ENCODE data around the gene ALK.

The ALK gene

DNA sequence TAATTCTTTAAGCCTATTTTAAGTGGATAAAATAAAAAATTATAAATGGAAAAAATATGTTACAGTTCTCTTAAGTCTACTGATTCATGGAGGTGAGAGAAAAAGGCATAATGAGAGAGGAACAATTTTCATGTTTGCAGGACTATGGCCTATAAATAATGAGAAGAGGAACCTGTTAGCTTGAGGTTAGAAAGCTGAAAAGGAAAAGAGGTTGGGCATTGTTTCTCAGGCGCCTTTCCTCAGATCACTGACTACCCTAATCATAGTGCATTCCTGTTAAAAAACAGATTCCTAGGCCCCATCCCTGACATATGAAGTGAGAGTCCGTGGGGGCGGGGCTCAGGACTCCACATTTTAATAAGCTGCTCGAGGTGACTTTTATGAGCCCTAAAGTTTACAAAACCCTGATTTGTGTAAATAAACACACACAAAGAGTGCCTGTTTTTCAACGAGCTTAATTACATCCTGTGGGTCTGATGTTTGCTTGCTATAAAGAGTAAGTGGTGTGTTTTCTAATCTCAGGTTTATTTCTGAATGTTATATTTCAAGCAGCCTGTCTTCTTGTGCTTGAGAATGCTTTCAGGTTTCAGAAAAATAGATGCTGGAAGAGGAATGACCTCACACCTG, 470.7 kb downstream of the ALK start:
- no peak for DNase-seq (ENCODE audit: low read depth in 2 of 2)

DNA sequence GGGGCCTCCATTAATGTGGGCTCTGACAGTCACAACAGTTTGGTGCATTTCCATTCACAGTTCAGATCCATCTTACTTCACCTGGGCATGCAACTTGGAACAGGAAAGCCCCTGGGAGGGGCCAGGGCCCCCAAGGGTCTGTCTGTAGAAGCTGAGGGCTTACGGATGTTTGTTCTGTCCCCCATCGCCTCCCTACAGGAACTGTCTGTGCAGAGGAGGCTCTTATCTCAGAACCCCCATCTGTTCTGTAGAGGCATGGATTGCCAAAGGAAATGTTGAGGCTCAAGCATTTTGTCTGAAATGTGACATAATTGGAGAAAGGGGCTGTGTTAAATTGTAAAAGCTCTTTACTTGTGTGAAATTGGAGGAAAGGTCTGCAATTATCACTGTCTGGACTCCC, 471.9 kb downstream of the ALK start:
- no peak for DNase-seq (ENCODE audit: low read depth in 2 of 2)

DNA sequence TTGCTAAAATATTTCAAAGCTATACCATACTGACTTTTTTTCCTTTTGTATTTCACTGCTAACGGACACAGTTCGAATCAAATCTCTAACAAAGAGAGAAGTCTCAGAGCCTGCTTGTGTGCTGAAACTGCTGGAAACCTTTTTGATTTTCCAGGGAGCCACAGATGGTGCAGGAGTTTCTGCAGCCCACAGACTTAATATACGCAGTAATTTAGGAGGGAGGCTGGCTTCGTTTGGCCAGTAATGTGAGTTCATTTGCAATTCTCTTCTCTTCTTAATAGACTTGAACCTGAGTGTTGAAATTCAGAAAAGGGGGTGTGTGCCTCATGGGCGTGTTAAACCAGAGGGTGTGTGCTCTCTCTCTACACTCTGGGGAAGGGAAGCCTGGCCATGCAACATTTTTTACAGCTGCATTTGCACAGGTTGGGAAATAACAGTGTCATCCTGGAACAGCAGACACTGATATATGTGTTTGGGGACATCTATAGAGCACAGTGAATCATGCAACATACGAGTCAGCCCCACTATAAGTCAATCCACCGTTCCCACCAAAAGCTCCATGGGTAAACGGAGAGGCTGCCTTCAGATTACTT, 473.2 kb downstream of the ALK start:
- DNase-seq (ENCODE audit: low read depth in 2 of 2), result no peak

DNA sequence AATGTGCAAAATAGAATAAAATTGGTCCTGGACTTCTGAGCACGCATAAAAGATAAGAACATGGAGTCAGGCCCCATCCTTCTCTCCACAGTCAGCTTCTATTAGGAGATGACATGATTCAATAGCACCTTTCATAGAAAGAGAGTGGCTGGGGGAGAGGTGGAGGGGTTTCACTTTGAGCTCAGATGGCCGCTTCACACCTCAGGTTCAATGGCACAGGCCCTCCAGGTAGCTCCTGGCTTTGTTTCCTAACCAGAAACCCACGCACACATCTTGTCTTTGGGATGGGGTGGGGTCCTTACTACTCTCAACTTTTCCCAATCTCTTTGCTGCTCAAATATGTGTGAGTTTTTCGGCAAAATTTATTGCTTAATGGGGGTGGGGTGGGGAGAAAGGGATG, 473.9 kb downstream of the ALK start:
- no peak for DNase-seq (ENCODE audit: low read depth in 2 of 2)

DNA sequence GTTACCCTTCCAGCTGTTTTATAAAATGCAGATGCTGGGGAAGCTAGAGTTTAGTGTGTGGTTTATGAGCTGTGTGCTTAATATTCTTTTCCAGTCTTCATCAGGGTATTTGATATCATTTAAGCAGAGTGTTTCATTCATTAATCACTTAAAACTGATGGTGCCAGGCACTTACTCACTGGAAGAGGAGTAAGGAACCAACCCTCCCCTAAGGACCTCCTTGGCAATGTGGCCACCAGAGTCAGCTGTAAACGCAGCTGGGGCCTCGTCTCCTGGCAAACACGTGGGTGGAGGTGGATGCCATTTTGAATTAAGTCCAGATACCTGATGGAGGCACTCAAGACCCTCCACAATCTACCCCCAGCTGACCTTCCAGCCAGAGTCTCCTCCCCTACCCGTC, 474.5 kb downstream of the ALK start:
- DNase-seq (ENCODE audit: low read depth in 2 of 2), result no peak

DNA sequence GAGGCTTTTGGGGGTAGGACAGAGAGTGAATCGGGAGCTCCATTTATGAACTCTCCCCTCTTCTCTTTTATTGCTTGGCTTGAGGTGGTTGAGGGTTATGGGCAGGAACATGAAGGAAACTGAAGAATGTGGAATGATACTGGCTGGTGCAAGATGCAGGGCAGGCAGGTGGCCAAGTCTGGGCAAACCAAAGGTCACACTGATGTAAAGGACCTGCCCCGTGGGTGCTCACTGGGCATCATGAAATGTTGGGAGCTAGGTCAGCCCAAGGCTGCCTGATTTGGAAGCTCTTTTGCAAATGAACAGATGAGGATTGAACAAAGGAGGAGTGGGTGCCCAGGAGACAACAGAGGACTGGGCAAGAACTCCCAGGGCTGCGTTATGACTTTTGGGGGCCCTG, 477.2 kb downstream of the ALK start:
- no peak for DNase-seq (ENCODE audit: low read depth in 2 of 2)

DNA sequence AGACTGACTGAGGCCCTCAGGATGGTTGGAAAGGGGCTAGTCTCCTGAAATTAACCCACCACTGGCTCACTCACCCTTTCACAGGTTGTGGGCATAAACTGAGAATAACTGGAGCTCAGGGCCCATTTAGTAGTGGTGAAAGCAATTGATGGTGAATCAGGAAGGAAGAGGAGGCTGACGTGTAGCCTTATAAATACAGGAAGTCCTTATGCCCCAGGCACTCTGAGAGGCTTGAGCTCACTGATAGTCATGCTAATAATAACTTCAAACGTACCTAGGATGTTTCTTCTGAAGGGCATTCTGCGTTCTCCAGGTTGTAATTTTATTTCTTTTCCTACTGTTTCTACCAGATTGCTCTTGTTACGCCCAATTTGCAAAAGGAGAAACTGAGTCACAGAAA, 477.8 kb downstream of the ALK start:
- no peak for DNase-seq (ENCODE audit: low read depth in 2 of 2)

DNA sequence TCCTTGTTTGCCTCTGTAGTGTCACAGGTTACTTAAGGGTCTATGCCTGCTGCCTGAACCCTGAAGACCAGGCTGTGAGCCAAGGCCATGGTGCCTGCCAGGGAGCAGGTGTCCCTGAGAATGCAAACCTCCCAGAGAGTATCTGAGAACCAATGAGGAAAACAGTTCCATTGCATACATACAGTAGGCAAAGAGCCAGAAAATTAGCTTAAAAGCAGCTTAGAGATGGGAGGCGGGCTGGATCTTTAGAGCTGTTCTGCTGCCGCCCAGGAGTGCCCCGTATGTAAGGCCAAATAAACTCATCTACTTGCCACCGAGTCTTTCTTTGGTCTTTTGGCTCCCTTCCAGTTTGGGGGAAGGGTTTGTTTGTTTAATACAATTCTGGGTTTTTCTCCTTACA, 478.2 kb downstream of the ALK start:
- no peak for DNase-seq (ENCODE audit: low read depth in 2 of 2)

DNA sequence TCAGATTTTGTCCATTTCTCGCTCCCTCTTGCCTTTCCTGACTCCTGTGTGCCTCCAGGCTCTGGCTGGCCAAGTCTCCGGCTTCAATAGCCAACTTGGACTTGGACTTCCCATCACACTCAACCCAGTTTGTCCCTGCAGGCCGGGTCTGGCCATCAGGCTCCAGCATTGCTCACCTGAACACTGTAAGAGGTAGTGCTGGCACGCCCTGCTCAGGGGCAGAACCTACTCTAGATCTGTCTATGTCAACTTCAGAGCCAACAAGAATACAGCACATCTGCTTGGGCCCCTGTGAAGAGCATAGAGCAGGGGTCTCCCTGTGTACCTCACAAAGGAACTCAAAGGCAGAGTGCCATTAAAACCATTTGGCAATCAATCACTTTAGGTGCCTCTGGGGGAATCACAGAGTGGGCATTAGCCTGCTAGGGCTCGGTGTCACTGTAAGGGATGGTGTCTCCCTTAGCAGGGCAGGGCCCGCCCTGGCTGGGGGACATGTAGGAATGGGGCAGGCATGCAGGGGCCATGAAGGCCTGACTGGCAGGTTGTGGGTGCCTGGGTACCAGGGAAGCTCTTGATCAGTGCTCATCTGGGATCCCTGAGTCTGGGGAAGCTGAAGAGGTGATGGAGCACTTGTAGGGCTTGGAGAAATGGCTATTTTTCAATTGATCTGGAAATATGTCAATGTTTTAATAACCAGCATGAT, 480.3 kb downstream of the ALK start:
- no peak for DNase-seq (ENCODE audit: low read depth in 2 of 2)

DNA sequence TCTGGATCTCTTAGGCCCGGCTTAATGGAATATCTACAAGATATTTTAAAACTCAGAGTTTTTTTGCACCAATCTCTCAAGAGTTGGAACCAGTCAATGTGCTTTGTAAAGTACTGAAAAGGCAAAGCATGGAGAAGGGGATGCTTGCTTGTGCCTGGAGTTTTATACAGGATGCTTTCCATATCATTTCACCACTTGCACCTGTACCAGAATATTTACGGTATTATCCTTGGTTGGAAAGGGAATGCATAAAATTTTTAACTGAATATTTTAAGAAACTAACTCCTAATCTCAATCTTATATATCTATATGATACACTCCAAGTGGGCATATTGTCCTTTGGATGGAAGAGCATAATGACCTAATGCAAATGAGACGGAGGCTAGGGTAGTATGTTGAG, 487.5 kb downstream of the ALK start:
- no peak for DNase-seq (ENCODE audit: low read depth in 2 of 2)

DNA sequence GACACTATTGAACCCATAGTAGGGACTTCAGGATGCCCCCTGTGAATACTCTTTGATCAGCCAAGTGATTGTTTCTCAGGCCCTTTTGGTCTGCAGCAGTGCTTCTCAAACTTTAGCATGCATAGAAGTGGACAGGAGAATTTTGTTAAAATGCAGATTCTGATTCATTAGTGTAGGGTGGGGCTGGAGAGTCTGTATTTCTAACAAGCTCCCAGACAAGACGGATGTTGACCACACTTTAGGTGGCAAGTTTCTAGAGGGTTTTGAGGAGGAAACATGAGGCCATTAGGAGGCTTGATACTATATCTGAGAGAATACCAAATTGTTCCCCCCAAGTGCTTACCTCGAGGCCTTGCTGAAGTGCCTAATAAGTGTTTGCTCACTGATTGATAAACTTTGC, 488.3 kb downstream of the ALK start:
- no peak for DNase-seq (ENCODE audit: low read depth in 2 of 2)

DNA sequence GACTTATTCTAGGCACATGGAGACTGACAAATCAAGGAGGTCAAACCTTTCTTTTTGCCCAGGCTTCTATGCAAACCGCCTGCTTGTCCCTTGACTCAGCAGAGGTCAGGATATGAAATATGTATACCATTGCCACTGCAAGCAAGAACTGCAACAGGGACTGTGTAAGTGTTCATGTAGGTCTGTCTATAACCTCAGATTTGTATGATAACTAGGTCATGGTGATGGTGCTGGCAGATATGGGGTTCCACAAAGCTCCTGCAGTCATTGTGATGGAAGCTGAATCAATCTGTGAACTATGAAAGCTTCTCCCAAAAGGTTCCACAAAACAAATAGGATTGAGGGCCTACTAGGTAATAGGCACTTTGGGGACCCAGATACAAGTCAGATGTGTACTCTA, 489.9 kb downstream of the ALK start:
- no peak for DNase-seq (ENCODE audit: low read depth in 2 of 2)

DNA sequence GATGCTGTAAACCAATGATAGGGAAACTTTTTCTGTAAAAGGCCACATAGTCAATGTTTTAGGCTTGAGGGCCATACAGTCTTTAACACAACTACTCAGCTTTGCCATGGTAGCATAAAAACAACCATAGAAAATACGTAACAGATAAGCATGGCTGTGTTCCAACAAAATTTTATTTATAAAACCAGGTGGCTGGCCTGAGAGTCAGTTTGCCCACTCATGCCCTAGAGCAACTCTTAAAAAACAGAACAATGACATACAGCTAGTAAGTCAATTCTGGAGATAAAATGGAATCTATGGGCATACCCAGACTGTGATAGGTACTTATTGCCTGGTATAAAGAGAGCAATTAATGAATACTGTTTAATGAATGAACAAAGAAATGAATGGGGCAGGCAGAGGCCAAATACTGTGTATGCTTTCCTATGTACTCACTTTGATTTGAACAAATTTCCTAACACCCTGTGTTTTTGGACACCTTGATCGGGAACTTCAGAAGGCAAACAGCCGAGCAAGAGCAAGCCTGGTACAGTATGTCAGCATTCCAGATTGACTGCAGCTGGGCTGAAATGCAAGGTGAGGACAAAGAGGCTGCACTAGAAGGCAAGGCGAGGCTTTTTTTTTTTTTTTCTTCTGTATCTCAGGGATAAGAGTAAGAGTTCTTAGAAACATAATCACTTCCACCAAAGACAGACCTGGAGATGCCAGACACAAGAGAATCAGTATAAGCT, 490.8 kb downstream of the ALK start:
- DNase-seq (ENCODE audit: low read depth in 2 of 2), result no peak

DNA sequence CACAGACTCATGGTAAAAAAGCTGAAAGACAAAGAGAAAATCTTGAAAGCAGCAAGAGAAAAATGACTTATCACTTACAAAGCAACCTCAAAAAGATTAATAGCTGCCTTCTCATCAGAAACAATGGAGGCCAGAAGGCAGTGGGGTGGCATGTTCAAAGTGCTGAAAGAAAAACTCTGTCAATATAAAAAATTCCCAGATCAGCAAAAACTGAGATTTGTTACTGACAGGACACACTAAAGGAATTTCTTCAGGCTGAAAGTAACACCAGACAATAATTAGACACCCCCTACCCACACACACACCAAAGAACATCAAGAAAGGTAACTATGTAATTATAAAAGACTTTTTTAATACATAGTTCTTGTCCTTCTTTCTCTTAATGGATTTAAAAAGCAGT, 495.0 kb downstream of the ALK start:
- DNase-seq (ENCODE audit: low read depth in 2 of 2), result no peak

DNA sequence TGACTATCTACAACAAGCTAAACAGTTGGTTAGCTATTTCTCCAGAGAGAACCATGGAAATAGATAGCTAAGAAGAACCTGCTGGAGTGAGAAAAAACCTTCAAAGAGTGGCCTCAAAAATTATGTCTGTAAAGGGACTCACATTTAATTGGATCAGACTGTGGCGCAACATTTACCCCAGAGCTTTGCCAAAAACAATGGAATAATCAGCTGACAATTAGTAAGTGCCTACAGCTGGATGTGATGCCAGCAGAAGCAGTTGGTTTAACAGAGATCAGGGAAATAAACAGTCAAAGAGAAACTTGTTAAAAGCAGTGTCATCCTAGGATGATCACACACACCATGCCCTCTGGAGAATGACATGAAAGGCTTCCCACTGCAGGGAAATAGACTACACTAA, 495.5 kb downstream of the ALK start:
- no peak for DNase-seq (ENCODE audit: low read depth in 2 of 2)

DNA sequence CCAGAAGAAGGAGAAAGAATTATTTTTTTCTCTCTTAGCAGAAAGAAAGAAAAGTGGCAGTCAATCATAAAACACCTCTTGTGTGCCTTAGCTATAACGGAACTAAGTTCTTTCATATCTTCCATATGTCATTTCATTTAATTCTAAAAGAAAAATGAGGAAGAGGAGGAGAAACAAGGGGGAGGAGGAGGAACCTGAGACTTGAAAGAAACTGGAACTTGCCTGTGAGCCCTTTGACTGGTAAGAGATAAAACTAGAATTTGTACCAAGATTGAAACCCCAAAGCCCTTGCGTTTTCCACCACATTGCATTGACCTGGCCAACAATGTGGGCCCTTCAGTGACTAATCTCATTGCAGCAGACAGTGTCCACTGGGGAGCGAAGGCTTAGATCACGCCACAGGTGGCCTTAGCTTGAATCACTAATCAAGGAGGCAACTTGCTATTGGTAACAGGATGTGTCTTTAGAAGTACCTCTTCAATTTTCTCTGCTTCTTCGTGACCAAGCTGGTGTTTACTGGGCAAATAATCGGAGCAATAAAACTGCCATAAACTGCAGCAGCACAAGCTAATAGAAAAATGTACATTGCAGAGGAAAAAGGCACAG, 498.2 kb downstream of the ALK start:
- DNase-seq (ENCODE audit: low read depth in 2 of 2), result no peak

DNA sequence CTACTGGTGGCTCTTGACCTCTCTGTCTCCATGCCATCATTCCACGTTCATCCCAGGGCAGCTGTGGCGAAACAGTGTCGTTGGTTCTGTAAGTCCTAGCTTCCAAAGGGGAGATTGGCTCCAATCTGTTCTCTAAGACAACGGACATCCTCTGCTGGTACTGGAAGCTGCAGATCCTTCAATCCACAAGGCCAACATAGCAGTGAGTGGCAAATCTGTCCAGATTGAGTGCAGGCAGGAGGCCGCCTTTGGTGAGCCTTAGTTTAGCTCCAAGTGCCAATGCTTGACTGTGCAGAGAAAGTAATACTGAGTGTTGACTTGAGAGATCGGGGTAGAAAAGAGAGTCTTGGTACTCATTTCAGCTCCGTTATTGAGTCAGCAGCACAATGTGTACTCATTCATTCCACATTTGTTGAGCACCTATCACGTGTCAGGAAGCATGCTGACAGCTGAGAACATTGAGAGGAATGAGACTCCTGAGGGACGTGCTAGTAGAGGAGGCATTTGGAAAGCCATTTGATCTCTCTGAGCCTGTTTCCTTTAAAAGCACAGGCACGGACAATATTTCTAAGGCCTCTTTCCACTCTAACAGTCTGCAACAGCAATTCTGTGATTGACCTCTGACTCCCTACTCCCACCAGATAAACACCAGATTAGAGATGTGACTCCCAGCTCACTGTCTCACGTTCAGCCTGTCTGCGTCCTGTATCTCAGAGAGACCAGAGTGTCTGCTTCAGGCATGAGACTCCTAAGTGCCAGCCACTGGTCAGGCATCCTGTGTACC, 500.2 kb downstream of the ALK start:
- DNase-seq (ENCODE audit: low read depth in 2 of 2), result no peak

DNA sequence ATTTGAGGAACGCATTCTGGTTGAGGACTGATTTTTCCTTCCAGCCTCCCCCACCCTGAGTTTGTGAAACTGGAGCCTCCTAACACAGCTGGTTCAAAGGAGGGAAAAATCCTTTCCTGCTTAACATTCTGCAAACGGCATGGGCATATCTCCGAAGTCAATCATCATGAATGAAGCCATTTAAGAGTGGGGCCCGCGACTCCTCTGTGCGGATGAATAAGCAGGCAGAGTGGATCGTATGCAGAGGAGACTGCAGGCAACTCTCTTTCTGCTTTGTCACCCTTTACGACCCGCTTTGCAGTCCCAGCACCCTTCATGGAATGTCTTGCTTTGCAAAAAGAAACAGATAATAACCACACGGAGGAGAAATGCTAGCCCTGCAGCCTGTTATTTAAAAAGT, 500.9 kb downstream of the ALK start:
- no peak for DNase-seq (ENCODE audit: low read depth in 2 of 2)

DNA sequence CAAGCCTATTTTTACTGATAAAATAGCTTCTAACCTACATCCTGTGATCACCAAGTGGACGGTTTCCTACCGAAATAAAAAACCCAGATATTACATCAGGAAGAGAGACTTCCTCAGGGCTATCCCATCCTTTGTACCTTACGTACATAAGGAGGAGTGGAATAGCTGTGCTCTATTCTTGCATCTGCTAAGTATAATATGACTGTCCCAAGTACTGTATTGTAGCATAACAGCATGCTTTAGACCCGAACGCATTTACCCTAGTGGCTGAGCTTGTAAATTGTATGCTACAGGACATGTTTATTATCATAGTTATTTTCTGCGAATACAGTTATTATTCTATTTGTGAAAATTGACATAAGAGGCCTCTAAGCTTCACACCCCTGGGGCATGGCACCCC, 503.8 kb downstream of the ALK start:
- no peak for DNase-seq (ENCODE audit: low read depth in 2 of 2)

DNA sequence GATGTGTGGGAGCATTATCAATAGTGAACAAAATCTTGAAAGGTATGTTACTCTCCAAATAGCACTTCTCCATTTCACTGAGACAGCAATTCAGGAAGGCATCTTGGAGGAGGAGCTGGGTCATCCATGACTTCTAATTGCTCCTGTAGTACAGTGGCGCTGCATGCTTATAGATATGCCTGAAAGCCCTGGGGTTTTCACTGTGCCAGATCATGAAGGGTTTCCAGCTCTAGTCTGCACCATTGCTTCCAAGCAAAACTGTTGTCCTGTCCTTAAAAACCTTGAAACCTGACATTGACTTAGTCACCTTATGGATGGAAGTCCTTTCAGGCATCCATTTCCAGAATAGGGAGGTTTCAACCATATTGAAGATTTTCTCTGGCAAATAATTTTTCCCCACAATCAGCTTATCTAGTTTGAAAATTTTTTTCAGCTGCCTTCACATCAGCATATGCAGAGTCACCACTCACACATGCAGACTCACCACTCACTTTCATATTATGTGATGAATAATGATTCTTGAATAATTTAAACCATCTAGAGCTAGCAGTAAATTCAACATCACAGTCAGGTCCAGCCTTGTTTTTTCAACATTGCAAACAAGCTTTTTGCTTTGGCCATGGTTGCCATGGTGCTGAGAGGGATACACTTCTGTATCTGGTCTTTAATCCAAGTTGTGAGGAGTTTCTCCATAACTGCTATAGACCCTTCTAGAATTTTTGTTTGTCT, 509.0 kb downstream of the ALK start:
- no peak for DNase-seq (ENCODE audit: low read depth in 2 of 2)

DNA sequence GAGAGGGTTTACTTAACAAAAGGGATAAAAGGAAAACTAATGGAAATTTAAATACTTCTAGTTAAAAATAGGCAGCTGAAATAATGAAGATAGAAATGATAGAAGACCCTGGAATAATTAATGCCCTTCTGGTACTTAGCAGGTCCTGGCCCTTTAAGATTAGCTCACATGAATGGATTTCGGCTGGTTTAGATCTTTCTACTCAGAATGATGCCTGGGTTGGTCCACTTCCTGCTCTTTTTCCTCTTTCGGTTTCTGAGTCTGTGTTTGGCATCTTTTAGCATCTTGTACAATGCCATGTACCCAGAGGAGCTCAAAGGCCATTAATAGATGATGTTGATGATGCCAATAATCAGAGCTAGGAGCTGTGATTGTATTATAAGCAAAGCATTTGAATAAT, 515.7 kb downstream of the ALK start:
- no peak for DNase-seq (ENCODE audit: low read depth in 2 of 2)

All from stimulated activated CD8-positive, alpha-beta memory T cell treated with anti-CD3 and anti-CD28 coated beads, Interleukin-2, amount 100 ng/mL, for 48 hours (primary cell).